IPS DF 4.7 (cell line): ENCODE measurements around the gene MALAT1.
"Not testable (repeated sequence)": the region's sequence is repeated elsewhere in the genome, so short reads cannot be mapped to it uniquely, and the experiment has no call there.

ENCODE experiments used
- DNase-seq: peaks from one replicate; pipeline ENCODE4 v3.0.0-alpha.2; 2013; ENCODE audit warnings: low spot score; ENCODE audit errors: extremely low read depth

The MALAT1 gene

DNA sequence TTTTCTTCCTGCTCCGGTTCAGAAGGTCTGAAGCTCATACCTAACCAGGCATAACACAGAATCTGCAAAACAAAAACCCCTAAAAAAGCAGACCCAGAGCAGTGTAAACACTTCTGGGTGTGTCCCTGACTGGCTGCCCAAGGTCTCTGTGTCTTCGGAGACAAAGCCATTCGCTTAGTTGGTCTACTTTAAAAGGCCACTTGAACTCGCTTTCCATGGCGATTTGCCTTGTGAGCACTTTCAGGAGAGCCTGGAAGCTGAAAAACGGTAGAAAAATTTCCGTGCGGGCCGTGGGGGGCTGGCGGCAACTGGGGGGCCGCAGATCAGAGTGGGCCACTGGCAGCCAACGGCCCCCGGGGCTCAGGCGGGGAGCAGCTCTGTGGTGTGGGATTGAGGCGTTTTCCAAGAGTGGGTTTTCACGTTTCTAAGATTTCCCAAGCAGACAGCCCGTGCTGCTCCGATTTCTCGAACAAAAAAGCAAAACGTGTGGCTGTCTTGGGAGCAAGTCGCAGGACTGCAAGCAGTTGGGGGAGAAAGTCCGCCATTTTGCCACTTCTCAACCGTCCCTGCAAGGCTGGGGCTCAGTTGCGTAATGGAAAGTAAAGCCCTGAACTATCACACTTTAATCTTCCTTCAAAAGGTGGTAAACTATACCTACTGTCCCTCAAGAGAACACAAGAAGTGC, 661 bp upstream of the MALAT1 start:
- no peak for DNase-seq

- DNase-seq = no peak
Measured at GRCh38 chr11:65498727-65498976, 193 bp upstream of the MALAT1 start.

- DNase-seq = no peak
Measured at GRCh38 chr11:65499713-65500386, 1.0 kb downstream of the MALAT1 start.

DNA sequence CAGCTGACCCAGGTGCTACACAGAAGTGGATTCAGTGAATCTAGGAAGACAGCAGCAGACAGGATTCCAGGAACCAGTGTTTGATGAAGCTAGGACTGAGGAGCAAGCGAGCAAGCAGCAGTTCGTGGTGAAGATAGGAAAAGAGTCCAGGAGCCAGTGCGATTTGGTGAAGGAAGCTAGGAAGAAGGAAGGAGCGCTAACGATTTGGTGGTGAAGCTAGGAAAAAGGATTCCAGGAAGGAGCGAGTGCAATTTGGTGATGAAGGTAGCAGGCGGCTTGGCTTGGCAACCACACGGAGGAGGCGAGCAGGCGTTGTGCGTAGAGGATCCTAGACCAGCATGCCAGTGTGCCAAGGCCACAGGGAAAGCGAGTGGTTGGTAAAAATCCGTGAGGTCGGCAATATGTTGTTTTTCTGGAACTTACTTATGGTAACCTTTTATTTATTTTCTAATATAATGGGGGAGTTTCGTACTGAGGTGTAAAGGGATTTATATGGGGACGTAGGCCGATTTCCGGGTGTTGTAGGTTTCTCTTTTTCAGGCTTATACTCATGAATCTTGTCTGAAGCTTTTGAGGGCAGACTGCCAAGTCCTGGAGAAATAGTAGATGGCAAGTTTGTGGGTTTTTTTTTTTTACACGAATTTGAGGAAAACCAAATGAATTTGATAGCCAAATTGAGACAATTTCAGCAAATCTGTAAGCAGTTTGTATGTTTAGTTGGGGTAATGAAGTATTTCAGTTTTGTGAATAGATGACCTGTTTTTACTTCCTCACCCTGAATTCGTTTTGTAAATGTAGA, 1.7 kb downstream of the MALAT1 start:
- no peak for DNase-seq

DNA sequence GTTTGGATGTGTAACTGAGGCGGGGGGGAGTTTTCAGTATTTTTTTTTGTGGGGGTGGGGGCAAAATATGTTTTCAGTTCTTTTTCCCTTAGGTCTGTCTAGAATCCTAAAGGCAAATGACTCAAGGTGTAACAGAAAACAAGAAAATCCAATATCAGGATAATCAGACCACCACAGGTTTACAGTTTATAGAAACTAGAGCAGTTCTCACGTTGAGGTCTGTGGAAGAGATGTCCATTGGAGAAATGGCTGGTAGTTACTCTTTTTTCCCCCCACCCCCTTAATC, 2.3 kb downstream of the MALAT1 start:
- no peak for DNase-seq

- DNase-seq = no peak
Measured at GRCh38 chr11:65501472-65502273, 2.8 kb downstream of the MALAT1 start.

DNA sequence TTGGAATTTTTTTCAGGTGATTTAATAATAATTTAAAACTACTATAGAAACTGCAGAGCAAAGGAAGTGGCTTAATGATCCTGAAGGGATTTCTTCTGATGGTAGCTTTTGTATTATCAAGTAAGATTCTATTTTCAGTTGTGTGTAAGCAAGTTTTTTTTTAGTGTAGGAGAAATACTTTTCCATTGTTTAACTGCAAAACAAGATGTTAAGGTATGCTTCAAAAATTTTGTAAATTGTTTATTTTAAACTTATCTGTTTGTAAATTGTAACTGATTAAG, 3.4 kb downstream of the MALAT1 start:
- DNase-seq = no peak

DNA sequence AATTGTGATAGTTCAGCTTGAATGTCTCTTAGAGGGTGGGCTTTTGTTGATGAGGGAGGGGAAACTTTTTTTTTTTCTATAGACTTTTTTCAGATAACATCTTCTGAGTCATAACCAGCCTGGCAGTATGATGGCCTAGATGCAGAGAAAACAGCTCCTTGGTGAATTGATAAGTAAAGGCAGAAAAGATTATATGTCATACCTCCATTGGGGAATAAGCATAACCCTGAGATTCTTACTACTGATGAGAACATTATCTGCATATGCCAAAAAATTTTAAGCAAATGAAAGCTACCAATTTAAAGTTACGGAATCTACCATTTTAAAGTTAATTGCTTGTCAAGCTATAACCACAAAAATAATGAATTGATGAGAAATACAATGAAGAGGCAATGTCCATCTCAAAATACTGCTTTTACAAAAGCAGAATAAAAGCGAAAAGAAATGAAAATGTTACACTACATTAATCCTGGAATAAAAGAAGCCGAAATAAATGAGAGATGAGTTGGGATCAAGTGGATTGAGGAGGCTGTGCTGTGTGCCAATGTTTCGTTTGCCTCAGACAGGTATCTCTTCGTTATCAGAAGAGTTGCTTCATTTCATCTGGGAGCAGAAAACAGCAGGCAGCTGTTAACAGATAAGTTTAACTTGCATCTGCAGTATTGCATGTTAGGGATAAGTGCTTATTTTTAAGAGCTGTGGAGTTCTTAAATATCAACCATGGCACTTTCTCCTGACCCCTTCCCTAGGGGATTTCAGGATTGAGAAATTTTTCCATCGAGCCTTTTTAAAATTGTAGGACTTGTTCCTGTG, 3.9 kb downstream of the MALAT1 start:
- no peak for DNase-seq

- DNase-seq = no peak
Measured at GRCh38 chr11:65503368-65503948, 4.6 kb downstream of the MALAT1 start.

GRCh38 chr11:65503949-65504673, 5.3 kb downstream of the MALAT1 start:
- DNase-seq = no peak

DNA sequence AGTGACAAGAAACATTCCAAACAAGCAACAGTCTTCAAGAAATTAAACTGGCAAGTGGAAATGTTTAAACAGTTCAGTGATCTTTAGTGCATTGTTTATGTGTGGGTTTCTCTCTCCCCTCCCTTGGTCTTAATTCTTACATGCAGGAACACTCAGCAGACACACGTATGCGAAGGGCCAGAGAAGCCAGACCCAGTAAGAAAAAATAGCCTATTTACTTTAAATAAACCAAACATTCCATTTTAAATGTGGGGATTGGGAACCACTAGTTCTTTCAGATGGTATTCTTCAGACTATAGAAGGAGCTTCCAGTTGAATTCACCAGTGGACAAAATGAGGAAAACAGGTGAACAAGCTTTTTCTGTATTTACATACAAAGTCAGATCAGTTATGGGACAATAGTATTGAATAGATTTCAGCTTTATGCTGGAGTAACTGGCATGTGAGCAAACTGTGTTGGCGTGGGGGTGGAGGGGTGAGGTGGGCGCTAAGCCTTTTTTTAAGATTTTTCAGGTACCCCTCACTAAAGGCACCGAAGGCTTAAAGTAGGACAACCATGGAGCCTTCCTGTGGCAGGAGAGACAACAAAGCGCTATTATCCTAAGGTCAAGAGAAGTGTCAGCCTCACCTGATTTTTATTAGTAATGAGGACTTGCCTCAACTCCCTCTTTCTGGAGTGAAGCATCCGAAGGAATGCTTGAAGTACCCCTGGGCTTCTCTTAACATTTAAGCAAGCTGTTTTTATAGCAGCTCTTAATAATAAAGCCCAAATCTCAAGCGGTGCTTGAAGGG, 6.0 kb downstream of the MALAT1 start:
- no peak for DNase-seq

DNA sequence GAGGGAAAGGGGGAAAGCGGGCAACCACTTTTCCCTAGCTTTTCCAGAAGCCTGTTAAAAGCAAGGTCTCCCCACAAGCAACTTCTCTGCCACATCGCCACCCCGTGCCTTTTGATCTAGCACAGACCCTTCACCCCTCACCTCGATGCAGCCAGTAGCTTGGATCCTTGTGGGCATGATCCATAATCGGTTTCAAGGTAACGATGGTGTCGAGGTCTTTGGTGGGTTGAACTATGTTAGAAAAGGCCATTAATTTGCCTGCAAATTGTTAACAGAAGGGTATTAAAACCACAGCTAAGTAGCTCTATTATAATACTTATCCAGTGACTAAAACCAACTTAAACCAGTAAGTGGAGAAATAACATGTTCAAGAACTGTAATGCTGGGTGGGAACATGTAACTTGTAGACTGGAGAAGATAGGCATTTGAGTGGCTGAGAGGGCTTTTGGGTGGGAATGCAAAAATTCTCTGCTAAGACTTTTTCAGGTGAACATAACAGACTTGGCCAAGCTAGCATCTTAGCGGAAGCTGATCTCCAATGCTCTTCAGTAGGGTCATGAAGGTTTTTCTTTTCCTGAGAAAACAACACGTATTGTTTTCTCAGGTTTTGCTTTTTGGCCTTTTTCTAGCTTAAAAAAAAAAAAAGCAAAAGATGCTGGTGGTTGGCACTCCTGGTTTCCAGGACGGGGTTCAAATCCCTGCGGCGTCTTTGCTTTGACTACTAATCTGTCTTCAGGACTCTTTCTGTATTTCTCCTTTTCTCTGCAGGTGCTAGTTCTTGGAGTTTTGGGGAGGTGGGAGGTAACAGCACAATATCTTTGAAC, 6.8 kb downstream of the MALAT1 start:
- DNase-seq = no peak

- no peak for DNase-seq
Measured at GRCh38 chr11:65506290-65506771, 7.5 kb downstream of the MALAT1 start.

DNA sequence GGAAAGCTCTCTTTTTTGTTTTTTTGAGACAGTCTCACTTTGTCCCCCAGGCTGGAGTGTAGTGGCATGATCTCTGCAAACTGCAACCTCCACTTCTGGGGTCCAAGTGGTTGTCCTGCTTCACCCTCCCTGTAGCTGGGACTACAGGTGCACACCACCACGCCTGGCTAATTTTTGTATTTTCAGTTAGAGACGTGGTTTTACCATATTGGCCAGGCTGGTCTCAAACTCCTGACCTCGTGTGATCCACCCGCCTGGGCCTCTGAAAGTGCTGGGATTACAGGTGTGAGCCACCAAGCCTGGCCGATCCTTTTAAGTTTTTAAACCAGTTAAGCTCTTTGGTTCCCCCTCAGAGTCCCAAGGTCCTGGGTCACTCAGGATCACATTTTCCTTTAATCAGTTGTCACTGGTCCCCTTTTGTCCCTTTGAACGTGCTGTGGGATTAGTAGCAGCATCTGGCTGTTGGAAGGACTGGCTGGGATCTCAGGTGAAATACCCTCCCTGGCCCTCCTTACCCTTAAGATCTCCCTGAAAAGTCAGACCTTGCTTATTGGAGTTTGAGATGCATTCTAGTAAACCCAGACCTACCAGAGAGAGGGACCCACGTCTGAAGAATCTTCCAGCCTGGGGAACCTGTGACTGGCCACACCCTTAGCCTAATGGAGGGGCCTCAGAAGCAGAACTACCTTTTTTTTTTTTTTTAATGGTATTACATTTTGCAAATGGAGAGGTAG, 8.1 kb downstream of the MALAT1 start:
- DNase-seq = no peak

- not testable (repeated sequence) for DNase-seq
Measured at GRCh38 chr11:65512311-65512710, 13.5 kb downstream of the MALAT1 start.

DNA sequence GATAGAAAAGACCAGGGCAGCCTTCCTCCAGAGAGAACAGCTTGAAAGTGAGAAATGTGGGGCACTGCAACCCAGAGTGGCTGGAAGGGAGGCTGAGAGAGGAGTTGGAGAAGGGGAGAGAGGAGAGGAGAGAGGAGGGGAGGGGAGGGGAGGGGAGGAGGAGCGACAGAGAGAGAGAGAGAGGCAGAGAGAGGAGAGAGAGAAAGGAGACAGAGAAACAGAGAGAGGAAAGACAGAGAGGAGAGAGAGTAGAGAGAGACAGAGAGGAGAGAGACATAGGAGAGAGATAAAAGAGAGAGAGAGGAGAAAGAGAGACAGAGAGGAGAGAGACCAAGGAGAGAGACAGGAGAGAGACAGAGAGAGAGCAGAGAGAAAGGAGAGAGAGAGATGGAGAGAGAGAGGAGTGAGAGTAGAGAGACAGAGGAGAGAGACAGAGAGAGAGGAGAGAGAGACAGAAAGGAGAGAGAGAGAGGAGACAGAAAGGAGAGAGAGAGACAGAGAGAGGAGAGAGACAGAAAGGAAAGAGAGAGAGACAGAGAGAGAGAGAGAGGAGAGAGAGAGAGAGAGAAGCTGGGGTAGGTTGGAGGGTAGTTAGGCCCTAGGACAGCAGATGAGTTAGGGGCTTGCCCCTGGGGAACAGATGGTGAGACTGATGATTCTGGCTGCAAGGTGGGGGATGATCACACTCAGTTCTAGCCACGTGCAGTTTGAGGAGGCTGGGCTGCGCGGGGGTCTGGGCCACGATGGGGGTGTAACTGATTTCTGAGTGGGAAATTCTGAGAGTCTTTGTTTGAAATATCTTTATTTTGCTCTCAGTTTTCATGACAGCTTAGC, 17.5 kb downstream of the MALAT1 start:
- DNase-seq = no peak

GRCh38 chr11:65518941-65519549, 20.2 kb downstream of the MALAT1 start:
- not testable (repeated sequence) for DNase-seq
